ENCODE measurements around the gene DRAM1. TPM values are rescaled to one million over a fixed set of nuclear protein-coding genes. Genes with fewer than 3 reads are reported as not detected.

Gene DRAM1
- total and polyA plus RNA-seq, 10 of the 15 experiments (the other 5 are each of a cell fraction or from before 2014, with no cell fraction given) = 22.4 to 91.5 (median 41.4) TPM

- peak; percentile 68; the same call in 1 of the 2 replicates for TF ChIP-seq ZNF687 (IDR thresholded peaks at IDR 0.05)
- TF ChIP-seq ZNF24 (IDR thresholded peaks at IDR 0.05) = no peak
- no peak for TF ChIP-seq YY1 (IDR thresholded peaks at IDR 0.05; ENCODE audit: low read depth, low read length)
- Histone ChIP-seq H3K79me2 (ENCODE audit: control insufficient read depth, insufficient read depth, low read length) (peaks cover 89% of the 10 kb centered on the region), H3K4me2 (ENCODE audit: control insufficient read depth, insufficient read depth) (peak overlapping the region; percentile 95), H4K20me1 (ENCODE audit: control insufficient read depth, insufficient read depth) (no peaks in the 10 kb centered on the region), H3K9me3 (replicated peaks; ENCODE audit: control insufficient read depth, insufficient read depth, low read length) (peaks cover 6% of the 10 kb centered on the region), H3K4me1 (ENCODE audit: control insufficient read depth, insufficient read depth, low read length) (peaks cover 69% of the 10 kb centered on the region), H3K36me3 (ENCODE audit: control insufficient read depth in 2 of 2, insufficient read depth in 2 of 2, low read length in 1 of 2) (peaks cover 0 to 6% of the 10 kb centered on the region in 2 experiments; a peak in 1 of 4 replicates), H3K27ac (ENCODE audit: control insufficient read depth, insufficient read depth) (peak overlapping the region; percentile 98), H3K4me3 (peak overlapping the region; percentile 71), H2AFZ (ENCODE audit: control insufficient read depth, low read depth, low read length) (no peak overlapping the region), H3K27me3 (replicated peaks in 1 of 2; ENCODE audit: control insufficient read depth in 2 of 2, insufficient read depth in 2 of 2, low read length in 1 of 2) (no peaks in the 10 kb centered on the region), H3K9ac (ENCODE audit: control insufficient read depth, insufficient read depth, low read length) (peak overlapping the region; percentile 76)
- intact Hi-C loops (cut with micrococcal nuclease; ENCODE audit: unreplicated experiment) (loop anchor here (2.0 to 5.0 kb wide), 3 partner anchors 77 to 188 kb away; partner anchors contain the start of genes NUP37 and PARPBP), in situ Hi-C loops (cut with MboI) (loop anchor here (5.0 to 25.0 kb wide), 4 partner anchors 548 to 1603 kb away; partner anchors contain the start of gene IGF1)
- BruUV-seq (replicated peaks) = no TSS peak
- DNase-seq (ENCODE audit: low read depth, low spot score) = no peak
- WGBS (ENCODE audit: insufficient coverage, insufficient replicate concordance, low lambda C conversion rate, missing lambda C conversion rate) = 78% methylated on average over 5 of the region's 5 CpGs
- CTCF ChIA-PET = interaction anchor here (0.6 to 2.1 kb wide), 10 partner anchors 12 to 782 kb away, joined by 3 to 11 read pairs (median 3); partner anchors contain the start of gene DRAM1
- POLR2A ChIA-PET = interaction anchor here (0.6 to 1.5 kb wide), 5 partner anchors 13 to 128 kb away, joined by 3 to 6 read pairs (median 3); partner anchors contain the start of gene WASHC3
- ATAC-seq = no peak
- RAD21 ChIA-PET (ENCODE audit: unreplicated experiment) = interaction anchor here (0.7 to 4.3 kb wide), 7 partner anchors 14 to 550 kb away, joined by 3 to 23 read pairs (median 4); partner anchors contain the start of genes DRAM1 and GNPTAB
- SMC1A ChIA-PET (ENCODE audit: uncharacterized antibody, unreplicated experiment) = interaction anchor here (0.7 to 10.7 kb wide), 8 partner anchors 14 to 550 kb away, joined by 3 to 98 read pairs (median 4); partner anchors contain the start of gene DRAM1
- no peak for FAIRE-seq
Observed at GRCh38 chr12:101933866-101934514, 56.6 kb downstream of the DRAM1 start.
